ENCODE measurements around the gene TAPBP. TPM values are rescaled to one million over a fixed set of nuclear protein-coding genes. Genes with fewer than 3 reads are reported as not detected.

Gene TAPBP
- total RNA-seq, 2 donors from 2014 or later = 50.3 to 108 TPM

DNA sequence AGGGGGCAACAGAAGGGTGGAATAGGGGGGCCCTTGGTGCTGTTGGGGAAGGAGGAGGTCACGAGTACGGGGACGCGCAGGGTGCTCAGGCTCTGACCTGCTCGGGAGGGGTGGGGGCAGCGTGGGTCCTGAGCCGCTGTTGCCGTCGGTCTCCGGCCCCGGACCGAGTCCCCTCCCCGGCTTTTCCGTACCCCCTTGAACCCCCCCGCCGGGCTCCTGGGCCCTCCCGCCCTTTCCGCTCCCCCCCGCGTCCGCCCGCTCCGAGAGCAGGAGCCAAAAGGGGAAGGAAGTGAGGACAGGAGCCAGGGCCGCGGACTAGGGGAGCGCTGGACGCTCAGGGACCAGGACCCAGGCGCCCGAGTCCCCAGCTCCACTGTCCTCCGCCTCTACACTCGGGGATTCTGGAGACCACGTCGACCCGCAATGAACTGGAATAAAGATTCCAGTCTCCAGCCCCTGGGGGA, 15.1 kb downstream of the TAPBP start, which contains the start of gene RGL2:
RGL2 (minus strand) TSS at position 170 of the 464 bp plus-strand sequence. CDS start 332 bp downstream, outside the sequence.
- intact Hi-C loops (cut with DNase I) = no loop called here
- DNase-seq (peak; percentile 78 to 84 (median 80)), ATAC-seq (peak; percentile 69)
- Histone ChIP-seq H3K9me3 (no peaks in the 10 kb centered on the region), H3K36me3 (replicated peaks in 1 of 2; ENCODE audit: insufficient read depth in 1 of 2, low read depth in 2 of 2) (peaks cover 0 to 6% of the 10 kb centered on the region in 2 donors), H3K27ac (peak within 1 kb of the TSS; percentile 83 to 99 (median 89)), H3K4me3 (peak within 1 kb of the TSS; percentile 44 to 85), H3K4me1 (peaks cover 26% of the 10 kb centered on the region), H3K27me3 (no peaks in the 10 kb centered on the region)
- WGBS, 2 donors = 0% methylated on average over 10 to 23 of the region's 34 CpGs
- TF ChIP-seq, protein P1, sequence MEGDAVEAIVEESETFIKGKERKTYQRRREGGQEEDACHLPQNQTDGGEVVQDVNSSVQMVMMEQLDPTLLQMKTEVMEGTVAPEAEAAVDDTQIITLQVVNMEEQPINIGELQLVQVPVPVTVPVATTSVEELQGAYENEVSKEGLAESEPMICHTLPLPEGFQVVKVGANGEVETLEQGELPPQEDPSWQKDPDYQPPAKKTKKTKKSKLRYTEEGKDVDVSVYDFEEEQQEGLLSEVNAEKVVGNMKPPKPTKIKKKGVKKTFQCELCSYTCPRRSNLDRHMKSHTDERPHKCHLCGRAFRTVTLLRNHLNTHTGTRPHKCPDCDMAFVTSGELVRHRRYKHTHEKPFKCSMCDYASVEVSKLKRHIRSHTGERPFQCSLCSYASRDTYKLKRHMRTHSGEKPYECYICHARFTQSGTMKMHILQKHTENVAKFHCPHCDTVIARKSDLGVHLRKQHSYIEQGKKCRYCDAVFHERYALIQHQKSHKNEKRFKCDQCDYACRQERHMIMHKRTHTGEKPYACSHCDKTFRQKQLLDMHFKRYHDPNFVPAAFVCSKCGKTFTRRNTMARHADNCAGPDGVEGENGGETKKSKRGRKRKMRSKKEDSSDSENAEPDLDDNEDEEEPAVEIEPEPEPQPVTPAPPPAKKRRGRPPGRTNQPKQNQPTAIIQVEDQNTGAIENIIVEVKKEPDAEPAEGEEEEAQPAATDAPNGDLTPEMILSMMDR (IDR thresholded peaks at IDR 0.05) = no peak
- no peak for TF ChIP-seq POLR2A (IDR thresholded peaks at IDR 0.05)

DNA sequence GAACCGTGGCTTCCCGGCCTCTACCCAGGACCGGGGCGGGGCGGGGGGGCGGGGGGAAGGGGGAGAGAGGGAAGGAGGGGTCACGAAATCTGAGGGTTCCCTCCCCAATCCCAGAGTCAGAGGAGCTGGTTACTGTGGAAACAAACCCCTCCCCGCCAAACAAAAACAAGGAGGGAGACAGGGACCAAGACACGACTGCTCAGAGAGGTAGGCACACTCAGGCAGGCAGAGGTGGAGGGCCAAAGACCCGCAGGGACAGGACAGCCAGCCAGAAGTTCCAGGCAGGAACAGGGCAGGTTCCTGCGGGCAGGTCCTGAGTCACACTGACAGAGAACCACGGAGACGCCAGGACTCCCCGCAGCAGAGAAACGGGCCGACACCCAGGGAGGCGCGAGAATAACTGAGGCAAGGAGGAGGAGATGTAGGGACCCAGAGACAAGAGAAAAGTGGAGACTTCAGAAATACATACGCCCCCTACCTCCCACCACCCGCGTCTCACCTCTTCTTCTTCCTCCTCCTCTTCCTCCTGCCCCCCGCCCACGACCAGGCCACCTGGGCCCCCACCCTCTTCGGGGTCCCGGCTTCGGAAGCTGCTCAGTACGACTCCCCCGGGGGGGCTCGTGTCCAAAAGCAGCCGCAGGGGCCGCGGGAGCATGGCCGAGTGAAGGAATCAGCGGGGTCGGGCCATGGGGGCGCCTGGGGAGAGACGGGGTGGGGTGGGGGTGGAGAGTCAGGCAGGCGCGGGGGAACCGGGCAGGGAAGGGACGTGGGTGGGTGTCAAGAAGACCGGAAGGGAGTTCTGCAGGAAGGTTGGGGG, 15.7 kb downstream of the TAPBP start:
- Histone ChIP-seq H3K27ac (peak overlapping the region; percentile 83 to 99 (median 89)), H3K9me3 (no peaks in the 10 kb centered on the region), H3K4me3 (peak overlapping the region; percentile 44 to 85), H3K36me3 (replicated peaks in 1 of 2; ENCODE audit: insufficient read depth in 1 of 2, low read depth in 2 of 2) (no peaks in the 10 kb centered on the region), H3K4me1 (peaks cover 26% of the 10 kb centered on the region), H3K27me3 (no peaks in the 10 kb centered on the region)
- ATAC-seq (peak; percentile 25), DNase-seq (peak; percentile 59 to 83 (median 65))
- intact Hi-C loops (cut with DNase I) = no loop called here
- TF ChIP-seq POLR2A (IDR thresholded peaks at IDR 0.05) = peak in 2 of 3 donors; percentile 52 to 68
- TF ChIP-seq, protein P1 (IDR thresholded peaks at IDR 0.05) = peak in 1 of 7 experiments; percentile 8
- WGBS, 2 donors = 1% methylated on average over 39 to 40 of the region's 42 CpGs

DNA sequence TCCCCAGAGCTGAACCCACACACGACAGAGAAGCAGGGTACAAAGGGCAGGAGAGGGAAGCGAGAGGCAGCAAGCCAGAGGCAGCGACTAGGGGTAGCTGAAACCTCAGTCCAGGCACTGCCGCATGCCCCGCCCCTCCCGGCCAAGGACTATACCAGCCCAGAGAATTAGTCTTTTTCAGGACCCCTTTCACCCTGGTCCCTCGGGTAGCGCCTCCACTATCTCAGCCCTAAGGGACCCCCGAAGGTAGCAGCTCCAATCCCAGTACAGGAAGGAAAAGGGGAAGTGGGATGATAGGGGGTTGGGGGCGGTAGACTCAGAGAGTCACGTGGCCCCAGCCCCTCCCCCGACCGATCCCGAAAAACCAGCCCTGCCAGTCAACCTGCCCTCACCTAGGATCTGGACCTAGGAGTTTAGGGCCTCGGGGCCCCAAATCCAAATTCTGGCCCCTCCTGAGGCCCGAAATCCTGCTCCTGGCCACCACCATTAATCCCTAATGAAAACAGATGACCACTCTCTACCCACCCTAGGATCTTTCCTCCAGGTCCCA, 16.4 kb downstream of the TAPBP start:
- Histone ChIP-seq H3K27ac (peak overlapping the region; percentile 83 to 99 (median 89)), H3K36me3 (replicated peaks in 1 of 2; ENCODE audit: insufficient read depth in 1 of 2, low read depth in 2 of 2) (no peaks in the 10 kb centered on the region), H3K27me3 (no peaks in the 10 kb centered on the region), H3K4me1 (peaks cover 26% of the 10 kb centered on the region), H3K9me3 (no peaks in the 10 kb centered on the region), H3K4me3 (peak overlapping the region; percentile 11 to 85)
- DNase-seq (peak; percentile 62 to 80 (median 72)), ATAC-seq (peak; percentile 36)
- WGBS, 2 donors = 8 to 9% methylated on average over 7 to 16 of the region's 16 CpGs
- intact Hi-C loops (cut with DNase I) = no loop called here
- TF ChIP-seq POLR2A (IDR thresholded peaks at IDR 0.05) = no peak
- TF ChIP-seq, protein P1 (IDR thresholded peaks at IDR 0.05) = no peak

DNA sequence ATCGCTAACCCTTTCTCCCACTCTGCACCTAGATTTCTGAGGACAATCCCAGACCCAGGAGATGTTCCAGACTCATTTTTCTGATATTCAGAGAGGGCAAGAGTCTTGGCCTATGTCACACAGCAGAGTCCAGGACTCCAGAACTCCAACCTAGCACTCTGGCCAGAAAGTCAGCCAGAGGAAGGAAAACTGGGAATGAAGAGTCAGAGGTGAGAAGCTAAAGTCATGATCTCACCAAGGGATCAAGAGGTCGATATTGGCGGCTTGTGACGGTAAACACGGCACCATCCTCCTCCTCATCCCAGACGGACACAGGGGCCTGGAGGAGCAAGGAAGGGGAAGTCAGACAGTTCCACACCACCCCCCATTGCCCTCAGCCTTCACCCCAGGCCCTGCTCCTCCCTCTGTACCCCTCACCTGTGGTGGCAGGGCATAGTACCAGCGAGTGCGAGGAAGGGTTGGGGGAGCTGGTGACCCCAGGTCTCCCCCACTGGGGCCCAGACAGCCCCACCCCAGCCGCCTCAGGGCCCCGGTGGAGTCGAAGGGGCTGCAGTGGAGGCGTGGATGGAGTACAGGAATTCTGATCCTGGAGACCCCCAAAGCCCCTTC, 17.0 kb downstream of the TAPBP start:
- H3K9me3 ChIP-seq = no peaks in the 10 kb centered on the region
- WGBS, 2 donors = 69 to 70% methylated on average over 11 to 12 of the region's 12 CpGs
- TF ChIP-seq, protein P1 (IDR thresholded peaks at IDR 0.05) = no peak
- no peak for TF ChIP-seq POLR2A (IDR thresholded peaks at IDR 0.05)
- peaks cover 26% of the 10 kb centered on the region for H3K4me1 ChIP-seq
- ATAC-seq (no peak), DNase-seq (no peak)
- peaks cover 0 to 1% of the 10 kb centered on the region in 2 donors for H3K36me3 ChIP-seq (replicated peaks in 1 of 2; ENCODE audit: insufficient read depth in 1 of 2, low read depth in 2 of 2)
- H3K27ac ChIP-seq = peak overlapping the region; percentile 83 to 99 (median 89)
- intact Hi-C loops (cut with DNase I) = no loop called here
- no peaks in the 10 kb centered on the region for H3K27me3 ChIP-seq
- H3K4me3 ChIP-seq = no peak overlapping the region
